ENCODE results near the gene CAPN8. TPM values are rescaled to one million over a fixed set of nuclear protein-coding genes. Genes with fewer than 3 reads are reported as not detected.

The CAPN8 gene
- total RNA-seq, 4 donors from 2014 or later, result 0.20 to 0.79 (median 0.40) TPM; not detected in 1

- TF ChIP-seq CTCF (IDR thresholded peaks at IDR 0.05) (no peak), POLR2A (IDR thresholded peaks at IDR 0.05) (no peak)
Observed at GRCh38 chr1:223545343-223545742, 120.2 kb downstream of the CAPN8 start.

GRCh38 chr1:223543560-223543959, 121.9 kb downstream of the CAPN8 start:
- H3K4me3 ChIP-seq (replicated peaks in 1 of 3), result no peak overlapping the region
- no peaks in the 10 kb centered on the region for H3K9me3 ChIP-seq
- no peak for DNase-seq
- no peaks in the 10 kb centered on the region for H3K36me3 ChIP-seq
- no peaks in the 10 kb centered on the region for H3K27me3 ChIP-seq
- WGBS, 2 donors, result 93 to 94% methylated on average over 4 of the region's 4 CpGs
- H3K27ac ChIP-seq, result no peak overlapping the region
- intact Hi-C loops (cut with DNase I), result no loop called here
- TF ChIP-seq POLR2A (IDR thresholded peaks at IDR 0.05) (no peak), CTCF (IDR thresholded peaks at IDR 0.05) (no peak)
- H3K4me1 ChIP-seq, result no peaks in the 10 kb centered on the region

More at GRCh38 chr1:223545343-223545742, 120.2 kb downstream of the CAPN8 start:
- Histone ChIP-seq H3K27ac (no peak overlapping the region), H3K4me1 (no peaks in the 10 kb centered on the region), H3K9me3 (no peaks in the 10 kb centered on the region), H3K4me3 (replicated peaks in 1 of 3) (no peak overlapping the region), H3K36me3 (no peaks in the 10 kb centered on the region), H3K27me3 (no peaks in the 10 kb centered on the region)
- WGBS, 2 donors, result 84 to 90% methylated on average over 4 of the region's 4 CpGs
- DNase-seq, result no peak
- intact Hi-C loops (cut with DNase I), result no loop called here

- H3K4me3 ChIP-seq (replicated peaks in 1 of 3), result no peak overlapping the region
- H3K4me1 ChIP-seq, result no peaks in the 10 kb centered on the region
- no peak overlapping the region for H3K27ac ChIP-seq
- 67 to 81% methylated on average over 4 of the region's 4 CpGs for WGBS, 2 donors
- DNase-seq, result no peak
- no peaks in the 10 kb centered on the region for H3K36me3 ChIP-seq
- no peaks in the 10 kb centered on the region for H3K9me3 ChIP-seq
- no peaks in the 10 kb centered on the region for H3K27me3 ChIP-seq
- no peak for TF ChIP-seq CTCF (IDR thresholded peaks at IDR 0.05)
- intact Hi-C loops (cut with DNase I), result no loop called here
Observed at GRCh38 chr1:223542831-223543230, 122.7 kb downstream of the CAPN8 start.

GRCh38 chr1:223540485-223541106, 124.9 kb downstream of the CAPN8 start:
- DNase-seq, result no peak
- Histone ChIP-seq H3K9me3 (no peaks in the 10 kb centered on the region), H3K36me3 (no peaks in the 10 kb centered on the region), H3K4me3 (replicated peaks in 1 of 3) (no peak overlapping the region), H3K27me3 (no peaks in the 10 kb centered on the region), H3K4me1 (no peaks in the 10 kb centered on the region), H3K27ac (no peak overlapping the region)
- no peak for TF ChIP-seq POLR2A (IDR thresholded peaks at IDR 0.05)
- no peak for TF ChIP-seq CTCF (IDR thresholded peaks at IDR 0.05)
- intact Hi-C loops (cut with DNase I), result no loop called here
- 67 to 69% methylated on average over 11 of the region's 11 CpGs for WGBS, 2 donors

GRCh38 chr1:223539750-223540149, 125.8 kb downstream of the CAPN8 start:
- 86 to 95% methylated on average over 3 of the region's 3 CpGs for WGBS, 2 donors
- intact Hi-C loops (cut with DNase I), result no loop called here
- H3K36me3 ChIP-seq, result no peaks in the 10 kb centered on the region
- H3K27ac ChIP-seq, result no peak overlapping the region
- no peak overlapping the region for H3K4me3 ChIP-seq (replicated peaks in 1 of 3)
- TF ChIP-seq CTCF (IDR thresholded peaks at IDR 0.05) (no peak), POLR2A (IDR thresholded peaks at IDR 0.05) (no peak)
- no peak for DNase-seq
- H3K27me3 ChIP-seq, result no peaks in the 10 kb centered on the region
- no peaks in the 10 kb centered on the region for H3K4me1 ChIP-seq
- H3K9me3 ChIP-seq, result no peaks in the 10 kb centered on the region

All from thyroid gland (tissue), 4 donors.